Cerebellar cortex (tissue), 1 donor: Measurements from ENCODE around the gene CFAP298.

Source experiments
- DNase-seq: peaks from one replicate; pipeline ENCODE4 v3.0.0-alpha.2; 2015; ENCODE audit warnings: low spot score

Gene CFAP298

DNA sequence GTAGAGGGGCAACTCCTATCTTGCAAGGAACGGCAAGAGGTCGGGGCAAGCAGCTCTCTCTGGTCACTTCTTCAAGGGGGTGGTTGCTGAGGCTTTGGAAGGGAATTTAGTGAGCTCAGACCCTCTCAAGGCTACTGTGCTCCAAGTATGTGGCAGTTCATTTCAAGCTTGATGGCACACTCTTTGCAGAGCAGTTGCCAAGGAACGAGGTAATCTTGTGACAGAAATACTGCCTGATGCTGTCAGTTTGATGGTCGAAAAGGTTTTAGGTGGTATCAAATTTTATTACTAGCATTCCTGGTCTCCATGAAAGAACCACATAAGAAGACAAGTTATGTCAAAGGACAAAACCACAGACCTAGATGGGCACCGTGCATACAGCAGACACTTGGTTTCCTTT, 13.1 kb downstream of the CFAP298 start:
- no peak for DNase-seq

- no peak for DNase-seq
Measured at GRCh38 chr21:32597205-32597604, 15.0 kb downstream of the CFAP298 start.

DNA sequence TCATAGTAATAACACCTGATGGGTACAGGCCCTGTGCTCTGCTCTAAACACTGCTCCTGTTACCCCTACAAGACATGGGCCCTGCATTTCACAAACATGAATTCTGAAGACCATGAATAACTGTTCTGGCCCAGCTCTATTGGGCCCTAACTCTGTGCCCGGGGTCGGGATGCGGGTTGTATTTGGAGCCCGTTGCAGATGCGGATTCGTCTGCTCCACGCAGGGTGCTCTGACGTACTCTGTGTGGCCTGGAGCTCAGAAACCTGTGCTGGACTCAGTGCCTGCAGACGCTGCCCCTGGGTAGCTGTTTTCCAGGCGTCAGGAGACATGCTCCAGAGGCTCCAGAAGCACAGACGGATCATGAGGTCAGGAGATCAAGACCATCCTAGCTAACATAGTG, 16.7 kb downstream of the CFAP298 start:
- no peak for DNase-seq

GRCh38 chr21:32593690-32594089, 18.5 kb downstream of the CFAP298 start:
- DNase-seq = no peak

DNA sequence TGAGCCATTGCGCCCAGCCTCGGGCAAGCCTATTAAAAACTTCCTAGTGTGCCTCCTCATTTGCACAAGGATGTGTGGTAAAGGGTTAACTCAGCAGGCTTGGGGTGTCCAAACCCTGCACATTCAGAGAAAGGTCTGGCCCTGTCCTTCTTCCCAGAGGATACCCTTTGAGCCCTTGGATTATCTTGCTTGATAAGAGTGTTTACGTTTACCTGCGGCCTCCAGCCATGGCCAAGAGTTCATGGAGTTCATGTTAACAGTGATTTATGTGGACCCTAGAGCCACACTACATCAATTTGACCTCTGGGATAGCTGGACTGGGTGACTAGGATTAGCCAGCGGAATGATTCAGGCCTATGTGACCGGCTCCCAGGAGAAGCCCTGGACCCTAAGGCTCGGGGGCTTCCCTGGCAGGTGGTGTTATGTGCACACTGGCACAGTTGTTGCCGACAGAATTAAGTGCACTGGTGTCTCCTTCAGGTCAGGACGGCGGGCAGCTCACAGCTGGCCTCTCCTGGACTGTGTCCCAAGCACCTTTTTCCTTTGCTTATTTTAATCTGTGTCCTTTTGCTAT, 19.2 kb downstream of the CFAP298 start:
- DNase-seq = no peak

GRCh38 chr21:32590130-32590529, 22.0 kb downstream of the CFAP298 start:
- no peak for DNase-seq

GRCh38 chr21:32587651-32588050, 24.5 kb downstream of the CFAP298 start:
- DNase-seq = no peak

DNA sequence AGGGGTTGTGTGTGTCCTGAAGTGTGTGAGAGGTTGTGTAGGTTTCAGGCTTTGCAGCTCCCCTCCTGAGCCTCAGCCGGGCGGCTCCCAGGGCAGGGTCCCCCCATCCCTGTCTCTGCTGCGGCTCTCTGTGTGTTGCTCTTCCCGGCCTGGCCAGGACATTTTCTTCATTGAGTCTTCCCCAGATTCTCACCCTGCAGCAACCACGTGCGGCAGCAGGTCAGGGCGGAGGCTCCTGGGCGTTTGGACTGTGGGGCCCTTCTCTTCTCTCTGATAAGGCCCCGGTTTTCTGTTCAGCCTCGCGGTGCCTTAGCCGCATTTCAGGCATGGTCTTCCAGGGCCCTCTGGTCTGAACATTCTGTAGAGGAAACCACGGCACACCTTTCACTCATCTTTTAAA, 25.1 kb downstream of the CFAP298 start:
- DNase-seq = no peak

- DNase-seq = no peak
Measured at GRCh38 chr21:32585970-32586369, 26.2 kb downstream of the CFAP298 start.

DNA sequence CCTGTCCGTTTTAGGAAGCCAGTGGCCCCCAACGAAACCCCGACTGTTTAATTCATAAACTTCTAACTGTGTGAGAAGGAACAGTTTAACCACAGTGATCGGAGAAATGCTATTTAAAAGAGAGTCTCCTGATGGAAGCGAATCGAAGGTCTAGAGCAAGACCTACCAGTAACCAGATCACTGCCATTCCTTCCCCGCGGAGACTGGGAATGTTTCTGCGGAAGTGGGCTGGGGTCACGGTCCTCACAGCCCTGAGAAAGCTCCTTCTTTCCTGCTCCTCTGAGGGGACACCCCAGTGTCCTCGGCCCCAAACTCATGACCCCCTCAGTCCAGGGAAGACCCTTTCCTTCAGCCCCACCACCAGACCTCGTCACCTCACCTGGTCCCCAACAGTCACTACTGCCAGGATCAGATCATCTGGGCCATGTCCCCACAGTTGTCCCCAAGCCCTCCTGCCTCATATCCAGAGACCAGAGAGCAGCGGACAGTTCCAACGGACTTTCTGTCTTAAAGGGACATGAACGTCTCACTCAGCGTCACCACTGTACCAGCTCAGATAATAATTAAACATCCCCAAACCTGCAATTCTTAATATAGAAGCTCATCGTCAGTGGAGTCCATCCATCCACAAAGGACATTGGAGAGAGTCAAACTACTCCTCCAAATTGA, 27.0 kb downstream of the CFAP298 start, which contains the start of gene TCP10L:
Gene TCP10L, minus strand, starts transcription at position 482 of the 669 bp plus-strand sequence. CDS start 1,219 bp downstream, outside the sequence.
- no peak for DNase-seq

DNA sequence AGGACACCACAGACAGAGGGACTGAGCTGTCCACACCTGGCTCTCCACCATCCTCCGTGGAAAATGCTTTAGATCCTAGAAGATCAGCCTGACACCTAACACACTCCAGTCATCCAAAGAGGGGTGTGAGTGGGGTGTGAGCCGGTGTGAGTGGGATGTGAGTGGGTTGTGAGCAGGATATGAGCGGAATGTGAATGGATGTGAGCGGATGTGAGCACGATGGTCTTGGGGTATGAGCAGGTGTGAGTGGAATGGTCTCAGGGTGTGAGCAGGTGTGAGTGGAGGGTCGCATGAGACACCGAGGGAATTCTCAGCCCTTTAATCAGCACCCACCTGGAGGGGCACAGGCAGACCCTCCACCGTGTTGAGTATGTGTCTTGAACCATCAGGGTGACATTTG, 27.7 kb downstream of the CFAP298 start:
- DNase-seq = no peak

- no peak for DNase-seq
Measured at GRCh38 chr21:32581732-32582131, 30.4 kb downstream of the CFAP298 start.

DNA sequence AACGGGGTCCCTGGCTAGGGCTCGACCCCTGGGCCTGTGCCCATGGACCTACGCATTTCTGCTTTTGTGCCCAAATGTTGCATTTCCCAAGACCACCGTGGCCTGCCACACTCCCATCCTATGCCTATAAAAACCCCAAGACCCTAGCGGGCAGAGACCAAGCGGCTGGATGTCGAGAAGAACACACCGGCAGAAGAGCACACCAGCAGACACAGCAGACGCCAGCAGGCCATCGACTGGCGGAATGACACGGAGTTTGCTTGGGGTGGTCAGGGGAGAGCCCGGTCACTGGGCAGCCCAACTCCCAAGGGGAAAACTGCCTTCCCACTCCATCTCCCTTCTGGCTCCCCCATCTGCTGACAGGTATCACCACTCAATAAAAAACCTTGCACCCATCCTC, 31.2 kb downstream of the CFAP298 start:
- no peak for DNase-seq

GRCh38 chr21:32578107-32578691, 34.0 kb downstream of the CFAP298 start:
- DNase-seq = no peak

DNA sequence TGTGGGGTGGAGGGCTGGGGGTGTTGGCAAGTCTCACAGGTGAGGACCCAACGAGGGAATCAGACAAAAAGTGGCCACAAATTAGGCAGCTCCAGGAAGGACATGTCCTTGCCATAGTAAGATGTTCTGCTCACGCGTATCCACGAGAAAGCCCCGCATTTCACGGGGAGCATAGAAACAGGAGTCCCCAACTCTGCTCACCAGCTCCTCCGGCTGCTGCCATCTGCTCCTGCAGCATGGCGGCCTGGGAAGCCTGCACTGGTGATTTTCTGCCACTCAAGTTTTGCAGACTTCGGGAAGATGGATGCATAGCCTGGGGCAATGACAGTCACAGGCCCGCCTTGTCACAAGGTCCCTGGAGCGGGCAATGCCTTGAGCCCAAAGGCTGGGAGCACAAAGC, 36.2 kb downstream of the CFAP298 start:
- no peak for DNase-seq

DNA sequence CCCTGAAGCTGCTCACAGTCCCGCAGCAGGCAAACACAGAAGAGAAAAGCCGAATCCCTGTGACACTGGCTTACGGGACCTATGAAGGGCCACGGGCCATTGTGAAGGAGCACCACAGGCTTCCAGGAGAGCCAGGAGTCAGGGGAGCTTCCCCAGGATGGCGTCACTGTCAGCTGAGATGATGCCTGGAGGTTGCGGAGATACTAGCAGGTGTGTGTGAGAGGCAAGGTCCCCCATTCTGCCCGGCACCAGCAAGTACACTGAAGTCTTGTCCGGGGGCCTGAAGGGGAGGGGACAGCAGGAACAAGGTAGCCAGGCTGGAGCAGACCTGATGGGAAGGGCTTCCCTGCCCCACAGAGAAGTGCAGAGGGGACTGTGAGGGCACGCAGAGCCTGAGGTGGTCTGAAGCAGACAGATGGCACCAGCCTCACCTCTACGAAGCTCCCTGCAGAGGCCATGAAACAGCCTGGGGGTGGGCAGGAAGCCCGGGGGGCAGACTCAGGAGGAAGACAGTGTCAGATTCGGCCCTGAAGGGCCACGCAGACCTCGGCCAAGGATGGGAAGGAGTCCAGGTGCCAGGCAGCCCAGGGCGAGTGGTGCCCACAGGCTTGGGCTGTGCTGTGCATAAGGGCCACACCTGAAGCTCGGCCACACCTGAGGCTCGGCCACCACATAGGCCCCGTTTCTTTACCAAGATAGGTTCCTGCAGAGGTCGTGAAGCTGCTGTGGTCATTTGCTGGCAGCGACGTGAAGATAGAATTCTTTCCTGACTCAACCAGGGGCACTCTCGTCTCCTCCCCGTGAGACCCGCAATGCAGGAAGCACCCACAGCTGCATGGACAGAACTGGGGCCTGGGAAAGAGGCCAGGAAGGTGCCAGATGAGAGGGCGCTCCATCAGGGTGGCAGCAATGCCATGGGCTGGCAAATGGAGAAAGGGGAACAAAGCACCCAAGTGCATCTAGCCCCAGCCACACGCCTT, 36.9 kb downstream of the CFAP298 start:
- no peak for DNase-seq

- no peak for DNase-seq
Measured at GRCh38 chr21:32572574-32573420, 39.4 kb downstream of the CFAP298 start.

GRCh38 chr21:32570456-32570855, 41.7 kb downstream of the CFAP298 start:
- no peak for DNase-seq

- peak; percentile 82 for DNase-seq
Measured at GRCh38 chr21:32569261-32570230, 42.6 kb downstream of the CFAP298 start.

DNA sequence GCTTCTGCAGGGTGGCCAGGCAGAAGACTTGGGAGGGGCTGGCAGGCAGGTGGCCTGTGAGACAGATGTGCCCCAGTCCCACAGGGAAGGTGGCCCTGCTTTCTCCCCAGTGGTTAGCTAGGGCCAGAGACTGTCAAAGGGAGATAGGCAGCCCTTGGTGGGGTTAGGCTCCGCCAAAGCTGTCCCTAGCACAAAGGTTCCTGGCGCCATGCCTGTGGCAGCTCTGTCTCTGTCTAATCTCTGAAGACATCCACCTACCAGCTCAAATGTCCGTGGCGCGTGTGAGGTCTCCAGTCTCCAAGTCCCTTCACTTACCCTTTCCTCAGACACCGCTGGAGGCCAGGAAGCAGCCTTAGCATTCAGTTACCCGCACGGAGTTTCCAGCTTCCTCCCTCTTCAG, 44.6 kb downstream of the CFAP298 start:
- DNase-seq = no peak
